HG03196 (cell line): ENCODE data around the gene PITPNM3.

Experiments
- ATAC-seq: cut with Tn5 transposase; IDR thresholded peaks from one replicate; pipeline ENCODE4 v1.9.1; 2021; ENCODE audit not compliant: unreplicated experiment

PITPNM3 gene

DNA sequence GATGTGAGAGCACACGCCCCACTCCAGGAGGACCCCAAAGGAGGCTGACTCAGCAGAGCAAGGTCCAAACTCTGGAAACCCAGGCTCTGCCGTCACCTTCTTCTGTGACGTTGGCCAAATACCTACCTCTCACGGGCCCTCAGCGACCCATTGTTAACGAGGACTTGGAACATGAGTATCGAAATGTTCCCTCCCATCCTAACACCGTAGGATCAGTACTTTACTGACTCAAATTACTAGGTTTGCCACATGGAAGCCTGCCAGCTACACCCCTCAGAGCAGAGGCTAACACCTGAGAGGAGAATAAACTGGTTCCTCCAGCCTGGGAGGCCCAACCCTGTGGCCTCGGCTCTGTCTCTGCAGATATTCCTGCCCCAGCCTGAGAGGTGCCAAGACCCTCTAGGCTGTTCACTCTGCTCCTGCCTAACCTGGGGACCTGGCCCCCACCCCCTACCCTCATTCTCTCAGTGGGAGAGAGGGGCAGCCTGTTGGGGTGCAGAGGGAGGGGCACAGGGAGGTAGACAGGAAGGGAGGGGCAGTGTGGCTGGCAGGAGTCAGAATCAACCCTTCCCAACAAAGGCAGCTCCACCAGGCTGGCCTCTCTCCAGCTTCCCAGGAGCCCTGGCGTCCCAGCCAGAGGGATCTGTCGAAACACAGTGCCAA lies 4.4 kb downstream of the PITPNM3 start:
- ATAC-seq, result no peak

DNA sequence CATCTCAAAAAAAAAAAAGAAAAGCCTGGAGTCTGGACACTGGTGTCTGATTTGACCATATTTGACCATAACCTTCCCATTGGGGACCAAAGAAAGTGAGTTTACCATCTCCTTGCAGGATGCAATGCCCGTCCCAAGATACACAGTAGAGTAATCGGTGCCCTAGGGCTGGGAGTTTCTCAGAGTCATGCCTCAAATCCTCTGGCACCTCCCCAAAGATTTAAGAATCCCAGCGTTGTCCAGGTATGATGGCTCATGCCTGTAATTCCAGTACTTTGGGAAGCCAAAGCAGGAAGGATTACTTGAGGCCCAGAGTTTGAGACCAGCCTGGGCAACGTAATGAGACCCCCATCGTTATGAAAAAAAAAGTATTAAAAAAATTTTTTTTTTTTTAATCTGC lies 5.0 kb downstream of the PITPNM3 start:
- ATAC-seq, result no peak

DNA sequence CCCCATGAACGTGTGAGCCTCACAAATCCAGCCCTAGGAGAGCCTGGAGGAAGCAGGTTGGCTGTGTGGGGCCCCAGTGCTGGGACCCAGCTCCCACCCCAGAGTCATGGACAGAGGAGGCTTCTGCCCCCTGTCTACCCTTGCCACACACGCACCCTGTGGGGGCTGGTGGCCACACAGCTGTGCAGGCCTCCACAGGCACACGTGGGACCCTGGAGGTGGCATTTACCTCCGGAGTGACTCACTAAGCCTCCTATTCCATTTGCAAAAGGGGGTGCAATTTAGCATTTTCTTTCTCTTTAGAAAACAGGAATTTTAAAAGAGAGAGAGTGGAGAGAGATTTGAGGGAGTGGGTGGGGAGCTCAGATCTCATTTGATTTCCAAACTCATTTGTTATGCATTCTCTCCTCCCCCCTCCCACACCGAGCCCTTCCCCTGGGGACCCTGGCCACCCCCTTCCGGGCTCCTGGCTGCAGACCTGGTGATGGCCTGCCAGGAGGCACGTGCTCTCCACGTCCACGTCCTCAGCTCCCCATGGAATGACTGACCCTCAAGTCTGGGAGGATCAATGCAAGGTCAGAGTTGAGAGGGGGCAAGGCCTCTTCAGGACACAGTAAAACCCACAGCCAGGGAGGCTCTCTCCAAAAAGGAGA lies 6.8 kb downstream of the PITPNM3 start:
- ATAC-seq, result no peak

DNA sequence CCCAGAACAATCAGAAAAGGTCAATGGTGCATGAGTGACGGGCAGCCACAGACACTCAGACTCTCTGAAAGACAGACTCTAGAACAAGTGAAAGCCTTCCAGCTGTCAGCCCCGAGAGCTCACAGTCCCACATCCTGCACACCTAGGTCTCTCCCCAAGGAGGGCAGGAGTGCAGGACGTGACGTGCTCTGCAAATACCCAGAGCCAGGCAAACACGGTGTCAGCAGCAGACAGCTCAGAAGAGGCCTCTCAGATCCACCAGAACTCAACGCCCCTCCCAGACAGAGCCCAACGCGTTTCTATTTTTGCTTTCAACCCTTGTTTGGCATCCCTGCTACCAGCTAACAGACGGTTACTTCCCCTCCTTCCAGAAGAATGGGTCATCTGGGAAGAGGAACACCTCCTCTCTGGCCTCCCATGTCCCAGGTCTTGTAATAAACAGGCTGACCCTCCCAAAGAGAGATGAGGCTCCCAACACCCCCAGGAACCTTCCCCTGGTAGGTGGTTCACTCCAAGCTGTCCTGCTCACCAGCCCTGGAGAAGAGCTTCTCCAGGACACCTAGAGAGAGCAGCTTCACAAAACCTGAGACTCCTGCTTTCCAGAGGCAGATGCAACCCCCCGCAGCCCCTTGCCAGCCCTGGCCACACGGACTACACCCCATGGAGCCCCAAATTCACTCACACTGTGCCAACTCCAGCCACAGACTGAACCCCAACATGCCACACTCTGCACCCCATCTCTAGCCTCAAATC lies 7.6 kb downstream of the PITPNM3 start:
- peak; percentile 71 for ATAC-seq

DNA sequence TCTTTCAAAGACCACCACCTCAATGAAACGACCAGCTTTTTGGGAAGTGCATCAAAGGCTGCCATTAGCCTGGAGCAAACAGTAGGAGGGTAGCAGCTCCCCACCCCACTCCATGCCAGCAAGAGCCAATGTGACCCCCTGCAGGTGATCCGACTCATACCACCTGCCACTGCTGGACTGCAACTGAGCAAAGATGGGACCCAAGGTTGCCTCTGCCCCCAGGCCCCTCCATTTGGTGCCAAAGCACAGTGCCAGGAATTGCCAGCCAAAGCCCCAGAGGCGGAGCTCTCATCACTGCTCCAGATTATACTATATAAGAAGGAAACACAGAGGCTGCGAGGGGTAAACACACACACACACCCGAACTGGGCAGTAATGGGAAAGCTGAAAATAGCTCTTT lies 8.3 kb downstream of the PITPNM3 start:
- no peak for ATAC-seq

DNA sequence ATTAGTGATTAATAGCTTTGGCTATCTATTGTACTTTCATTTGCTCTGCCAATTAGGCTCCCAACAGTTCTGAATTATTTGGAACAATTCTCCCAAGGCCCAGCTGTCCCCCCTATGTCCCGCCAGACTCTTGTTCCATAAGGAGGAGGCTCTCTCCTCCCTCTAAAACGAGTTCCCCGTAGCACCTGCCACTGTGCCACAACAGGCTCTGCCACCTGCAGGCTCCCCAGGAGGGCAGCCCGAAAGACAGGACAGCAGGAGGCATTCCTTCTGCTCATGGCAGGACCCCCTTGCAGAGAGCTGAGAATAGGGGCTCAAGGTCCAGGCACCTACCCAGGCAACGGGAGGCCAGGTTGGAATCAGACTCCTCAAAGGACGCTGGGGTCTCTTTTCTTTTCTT lies 9.0 kb downstream of the PITPNM3 start:
- no peak for ATAC-seq

DNA sequence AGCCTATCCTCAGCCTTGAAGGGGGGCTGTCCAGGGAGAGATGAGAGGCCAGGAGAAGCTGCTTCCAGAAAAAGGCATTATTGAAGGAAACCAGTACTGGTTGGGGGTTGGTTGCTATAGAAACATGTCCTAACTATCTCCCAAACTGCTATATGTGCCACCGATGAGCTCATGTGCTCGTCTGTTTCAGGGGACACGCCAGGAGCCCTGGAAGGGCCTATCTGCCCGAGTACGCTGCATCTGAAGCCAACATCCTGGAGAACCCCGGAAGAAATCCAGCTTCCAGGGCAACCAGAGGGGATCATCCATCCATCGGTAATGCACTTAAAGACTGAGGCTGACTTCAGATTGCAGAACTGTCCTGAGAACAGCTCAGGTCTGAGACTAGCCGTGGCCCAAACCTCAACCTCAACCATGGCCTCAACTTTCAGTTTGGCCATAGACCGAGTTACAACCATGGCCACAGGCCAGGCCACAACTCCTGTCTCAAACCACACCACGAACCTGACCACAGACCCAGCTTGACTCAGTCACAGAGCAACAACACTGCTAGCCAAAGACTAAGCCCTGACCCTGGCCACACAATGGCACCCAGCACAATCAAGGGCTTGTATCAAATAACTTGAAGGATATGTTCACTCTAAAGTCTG lies 10.2 kb downstream of the PITPNM3 start:
- ATAC-seq, result no peak

DNA sequence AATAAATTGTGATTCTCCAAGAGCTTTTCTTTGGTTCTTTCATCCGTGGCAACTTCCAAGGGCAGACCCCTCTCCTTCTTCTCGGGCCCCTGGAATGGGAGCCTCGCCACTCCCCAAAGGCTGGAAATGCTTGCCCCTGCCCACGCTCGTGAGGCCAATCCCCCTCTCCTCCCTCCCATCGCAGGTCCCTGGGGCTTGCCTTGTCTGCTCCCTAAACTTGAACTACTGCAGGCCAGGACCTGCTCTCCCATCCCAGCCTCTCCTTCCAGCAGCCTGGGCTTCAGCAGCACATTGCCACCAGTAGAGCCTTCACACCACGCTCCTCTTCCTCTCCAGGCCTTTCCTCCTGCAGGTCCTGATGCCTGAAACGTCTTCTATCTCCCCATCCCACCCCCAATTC lies 11.1 kb downstream of the PITPNM3 start:
- ATAC-seq, result no peak

DNA sequence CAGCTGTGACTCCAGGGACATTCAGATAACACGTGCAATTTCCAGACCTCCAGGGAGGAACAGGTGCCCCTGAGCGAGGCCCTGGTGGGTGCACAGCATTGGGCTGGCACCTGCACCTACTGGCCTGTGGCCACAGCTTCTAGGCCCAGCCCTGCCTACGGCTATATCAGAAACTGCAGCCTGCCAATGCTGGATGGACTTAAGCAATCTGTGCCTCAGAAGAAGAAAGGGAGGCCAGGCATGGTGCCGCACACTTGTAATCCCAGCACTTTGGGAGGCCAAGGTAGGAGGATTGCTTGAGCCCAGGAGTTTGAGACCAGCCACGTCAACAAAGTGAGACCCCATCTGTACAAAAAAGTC lies 12.4 kb downstream of the PITPNM3 start:
- no peak for ATAC-seq

DNA sequence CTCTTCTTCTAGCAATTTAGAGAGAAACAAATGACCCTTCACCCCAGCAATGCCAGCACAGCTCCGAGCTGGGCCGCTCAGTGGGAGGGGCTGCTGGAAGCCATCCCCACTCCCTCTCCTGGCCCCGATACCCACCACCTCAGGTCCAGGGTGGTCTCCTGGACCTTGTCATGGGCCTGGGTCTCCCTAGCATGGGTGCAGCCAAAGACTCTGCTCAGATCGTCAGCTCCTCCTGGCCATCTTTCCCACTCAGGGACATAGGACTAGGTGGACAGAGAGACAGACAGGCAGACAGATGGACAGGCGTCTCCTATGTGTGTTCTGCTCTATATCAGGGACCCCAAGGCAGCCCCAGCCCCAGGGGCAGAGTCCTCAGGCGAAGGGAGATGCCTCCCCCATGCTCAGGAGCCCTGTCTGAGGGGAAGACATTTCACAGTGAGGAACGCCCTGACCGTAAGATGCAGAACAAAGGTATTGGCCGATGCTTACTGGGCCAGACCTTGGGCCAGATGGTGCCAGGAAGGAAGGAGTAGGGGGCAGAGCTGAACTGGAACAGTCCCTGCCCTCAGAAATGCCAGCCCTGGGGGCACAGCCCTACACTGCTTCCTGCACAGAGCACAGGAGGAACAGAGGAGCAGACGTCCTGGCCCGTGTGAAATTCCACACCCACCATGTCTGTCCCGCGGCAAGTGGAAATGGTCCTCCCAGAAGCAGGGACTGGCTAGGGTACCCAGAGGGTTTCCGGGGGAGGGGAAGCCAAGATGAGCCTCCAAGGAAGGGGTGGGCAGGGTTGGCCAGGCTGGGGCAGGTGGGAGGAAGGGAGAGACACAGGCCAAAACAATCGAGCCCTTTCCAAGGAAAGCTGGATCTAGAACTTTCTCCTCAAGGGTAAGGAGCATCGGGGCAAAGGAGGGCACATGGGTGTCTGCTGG lies 13.0 kb downstream of the PITPNM3 start:
- ATAC-seq, result no peak

DNA sequence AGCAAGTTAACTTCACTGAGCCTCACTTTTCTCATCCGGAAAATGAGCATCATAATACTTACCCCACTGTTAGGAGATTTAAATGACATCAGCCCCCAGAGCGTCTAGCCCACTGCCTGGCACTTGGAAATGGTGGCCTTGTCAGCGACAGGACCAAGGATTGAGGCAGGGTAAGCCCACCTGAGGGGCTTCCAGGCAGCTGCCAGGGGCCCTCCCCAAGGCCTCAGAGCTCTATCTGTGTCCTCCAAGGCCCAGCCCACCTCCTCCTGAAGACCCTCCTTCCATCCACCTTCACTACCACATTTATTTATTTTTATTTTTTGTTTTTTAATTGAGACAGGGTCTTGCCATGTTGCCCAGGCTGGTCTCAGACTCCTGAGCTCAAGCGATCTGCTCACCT lies 13.8 kb downstream of the PITPNM3 start:
- no peak for ATAC-seq

DNA sequence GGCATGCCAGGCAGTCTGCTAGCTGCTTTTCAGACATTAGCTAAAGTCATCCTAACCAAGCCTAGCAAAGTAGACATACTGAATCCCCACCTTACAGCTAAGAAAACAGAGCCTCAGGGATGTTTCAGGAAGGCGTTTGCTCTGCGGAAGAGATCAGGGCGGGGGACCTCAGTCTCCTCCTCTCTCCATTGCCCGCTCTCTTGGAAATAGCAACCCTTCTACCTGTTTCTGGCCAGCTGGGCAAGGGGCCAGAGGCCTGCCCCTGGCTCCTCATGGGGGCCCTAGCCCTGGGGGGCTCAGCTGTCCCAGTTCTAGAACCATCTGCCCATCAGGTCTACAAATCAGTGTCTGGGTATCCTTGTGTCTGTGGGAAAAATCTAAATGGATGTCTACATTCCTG lies 14.5 kb downstream of the PITPNM3 start:
- no peak for ATAC-seq

DNA sequence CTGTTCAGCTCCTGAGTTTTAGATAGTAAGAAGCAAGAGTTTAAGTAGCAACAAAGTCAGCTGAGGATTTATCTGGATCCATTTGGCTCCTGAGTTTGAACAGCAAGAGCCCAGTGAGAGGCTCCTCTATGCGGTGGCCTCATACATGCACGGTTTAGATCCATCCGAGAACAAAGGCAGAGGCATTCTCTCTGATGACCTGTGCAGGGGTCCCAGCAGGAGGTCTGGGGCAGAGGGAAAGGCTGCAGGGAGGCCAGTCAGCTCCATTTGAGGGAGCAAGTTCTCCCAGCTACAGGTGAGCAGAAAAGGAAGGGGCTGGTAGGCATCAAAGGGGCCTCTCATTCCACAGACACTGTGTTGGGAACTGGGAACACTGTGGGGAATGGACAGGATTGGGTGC lies 16.5 kb downstream of the PITPNM3 start:
- ATAC-seq, result no peak

DNA sequence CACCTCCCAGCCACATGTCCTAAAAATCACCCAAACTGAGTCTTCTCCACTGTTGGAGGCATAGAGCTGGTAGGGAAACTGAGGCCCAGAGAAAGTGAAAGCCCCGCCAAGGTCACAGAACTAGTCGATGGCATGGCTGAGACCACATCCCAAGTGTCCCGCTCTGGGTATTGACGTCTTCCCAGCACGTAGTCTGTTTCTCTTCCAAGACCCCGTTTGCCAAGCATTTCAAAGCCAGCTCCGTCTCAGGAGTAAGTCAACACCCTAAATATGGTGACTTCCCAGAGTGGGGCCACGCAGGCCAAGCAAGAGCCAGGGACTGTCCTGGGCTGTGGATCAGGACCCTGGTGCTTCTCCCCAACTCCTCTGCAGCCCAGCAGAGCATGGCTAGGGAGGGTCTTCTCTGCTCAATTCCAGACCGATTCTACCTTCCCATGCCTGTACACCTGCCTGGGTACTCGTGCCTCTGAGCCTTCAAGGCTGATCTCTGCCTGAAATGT lies 19.7 kb downstream of the PITPNM3 start:
- ATAC-seq, result no peak

DNA sequence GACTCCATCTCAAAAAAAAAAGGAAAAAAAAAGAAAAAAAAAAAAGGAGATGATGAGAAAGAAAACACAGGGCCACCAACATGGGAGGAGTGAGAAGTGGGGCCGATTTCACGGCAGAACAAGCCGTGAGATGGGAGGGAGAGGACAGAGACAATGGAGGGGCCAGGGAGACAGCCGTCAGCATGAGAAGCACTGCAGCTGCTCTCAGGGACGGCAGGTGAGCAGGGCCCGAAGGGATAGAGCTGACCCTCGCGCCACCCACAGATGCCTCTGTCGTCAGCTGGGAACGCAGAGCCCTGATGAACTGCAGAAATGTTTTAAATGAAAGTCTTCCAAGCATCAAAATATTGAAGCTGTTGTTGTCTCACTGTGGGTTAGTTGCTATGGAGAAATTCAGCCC lies 20.3 kb downstream of the PITPNM3 start:
- no peak for ATAC-seq

DNA sequence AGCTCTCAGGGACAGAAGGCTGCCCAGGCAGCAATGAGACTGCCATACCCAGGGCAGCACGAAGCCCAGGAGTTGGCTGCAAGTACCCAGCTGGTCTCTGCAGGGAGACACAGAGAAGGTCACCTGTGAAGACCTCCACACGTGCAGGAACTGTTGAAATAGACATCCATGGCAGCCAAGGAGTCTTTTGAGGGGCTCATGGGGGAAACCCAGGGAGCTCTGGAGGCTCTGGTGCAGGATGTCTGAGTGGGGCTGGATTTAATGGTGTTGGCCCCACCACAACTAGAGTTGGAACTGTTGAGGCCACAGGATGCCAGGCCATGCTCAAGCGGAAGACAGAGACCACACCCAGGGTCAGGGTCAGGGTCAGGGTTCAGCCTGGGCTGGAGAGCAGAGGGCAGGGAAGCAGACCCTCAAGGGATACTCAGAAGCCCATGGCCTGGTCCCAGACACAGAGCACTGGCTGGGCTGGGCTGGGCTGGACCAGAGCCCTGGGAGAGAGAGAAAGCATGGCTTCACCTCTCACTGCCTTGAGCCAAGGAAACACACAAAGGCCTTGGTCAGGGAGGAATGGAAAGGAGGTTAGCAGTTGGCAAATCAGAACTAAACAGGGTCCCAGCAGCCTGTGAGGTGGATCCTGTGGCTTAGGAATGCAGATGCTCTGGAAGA lies 21.4 kb downstream of the PITPNM3 start:
- ATAC-seq, result no peak

DNA sequence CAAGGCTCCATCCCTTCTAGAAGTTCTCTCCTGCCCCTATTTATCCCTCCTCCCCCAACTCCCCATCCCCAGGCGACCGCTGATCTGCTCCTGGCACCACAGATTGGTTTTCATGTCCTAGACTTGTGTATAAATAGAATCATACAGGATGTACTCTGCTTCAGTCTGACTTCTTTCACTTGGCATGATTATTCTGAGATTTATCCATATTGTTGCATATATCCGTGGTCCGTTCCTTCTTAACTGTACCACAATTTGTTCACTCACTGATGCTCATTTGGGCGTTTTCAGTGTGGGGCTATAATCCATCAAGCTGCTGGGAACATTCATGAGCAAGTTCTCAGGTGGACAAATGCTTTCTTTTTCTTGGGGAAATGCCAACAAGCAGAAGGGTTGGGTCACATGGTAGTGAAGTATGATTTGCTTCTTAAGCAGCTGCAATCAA lies 23.9 kb downstream of the PITPNM3 start:
- ATAC-seq, result no peak

DNA sequence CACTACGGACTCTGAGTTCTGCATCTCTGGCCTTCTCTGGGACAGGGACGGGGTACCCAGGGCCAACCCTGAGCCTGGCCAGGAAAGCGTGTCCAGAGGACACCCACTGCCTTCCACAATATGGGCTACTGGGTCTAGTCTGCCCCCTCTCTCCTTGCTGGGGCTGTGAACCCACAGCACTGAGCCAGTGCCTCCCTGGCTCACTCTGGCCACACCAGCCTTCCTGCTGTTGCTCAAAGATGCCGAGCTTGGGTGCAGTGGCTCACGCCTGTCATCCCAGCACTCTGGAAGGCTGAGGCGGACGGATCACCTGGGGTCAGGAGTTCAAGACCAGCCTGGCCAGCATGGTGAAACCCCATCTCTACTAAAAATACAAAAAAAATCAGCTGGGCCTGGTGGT lies 24.8 kb downstream of the PITPNM3 start:
- no peak for ATAC-seq

DNA sequence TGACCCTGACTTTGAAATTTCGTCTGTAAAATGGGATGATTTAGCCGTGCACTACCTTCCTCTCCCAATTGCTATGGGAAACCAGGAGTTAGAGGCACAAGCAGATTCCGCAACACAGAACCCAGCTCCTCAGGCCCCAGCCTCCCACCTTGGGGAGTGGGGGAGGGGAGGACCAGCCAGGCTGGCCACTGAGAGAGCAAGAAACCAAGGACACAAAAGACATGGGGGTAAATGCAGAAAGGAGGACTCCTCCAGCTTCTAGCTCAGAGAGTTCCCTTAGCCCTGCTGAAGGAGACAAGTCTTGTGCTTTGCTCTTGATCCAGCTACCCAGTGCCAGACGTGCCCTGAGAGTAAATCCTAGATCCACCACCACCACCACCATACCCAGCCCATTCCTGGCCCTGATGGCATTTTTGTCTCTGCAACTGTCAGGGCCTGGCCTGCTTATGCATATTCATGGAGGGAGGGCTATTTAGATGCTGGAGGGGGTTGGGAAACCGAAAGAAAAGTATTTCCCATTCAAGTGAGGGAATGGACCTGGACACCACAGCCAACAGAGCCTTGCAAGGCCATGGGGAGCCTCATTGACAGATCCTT lies 25.9 kb downstream of the PITPNM3 start:
- ATAC-seq, result no peak

DNA sequence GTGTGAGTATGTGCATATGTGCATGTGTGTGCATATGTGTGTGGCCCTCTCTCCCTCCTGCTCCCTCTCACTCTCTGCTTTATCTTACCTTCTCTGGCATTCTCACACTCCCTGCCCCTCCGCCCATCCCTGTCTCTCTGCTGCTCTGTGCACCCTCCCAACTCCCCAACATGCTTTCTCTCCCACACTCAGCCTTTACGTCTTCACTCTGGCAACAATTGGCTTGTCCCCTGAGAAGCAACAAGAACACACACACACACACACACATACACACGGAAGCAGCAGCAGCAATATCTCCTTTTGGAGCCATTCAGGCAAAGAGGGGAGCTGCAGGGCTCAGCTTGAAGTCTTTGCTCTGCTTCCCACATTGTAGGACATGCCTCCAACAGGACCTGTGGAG lies 27.8 kb downstream of the PITPNM3 start:
- ATAC-seq, result no peak
